Smooth muscle cell (in vitro differentiated cells): Measurements from ENCODE around the gene TSPAN32. TPM values are rescaled to one million over a fixed set of nuclear protein-coding genes. Genes with fewer than 3 reads are reported as not detected.

Experiments
- DNase-seq: peaks from one replicate; lab custom pipeline; 2025; ENCODE audit not compliant: unreplicated experiment; lab: John Stamatoyannopoulos, UW
- H2AFZ ChIP-seq: fragments of 200-600 bp; sonication (generic); 2 replicates; pipeline ENCODE4 v1.6.0; 2016; ENCODE audit warnings: antibody characterized with exemption, low read depth, mild to moderate bottlenecking
- H3F3A ChIP-seq: fragments of 200-600 bp; sonication (generic); 2 replicates; pipeline ENCODE4 v1.6.0; 2017; ENCODE audit warnings: antibody characterized with exemption, low read depth
- H3K27ac ChIP-seq: fragments of 200-600 bp; sonication (generic); 2 replicates; pipeline ENCODE4 v1.5.1; 2016; ENCODE audit warnings: low read depth, mild to moderate bottlenecking
- H3K27me3 ChIP-seq: fragments of 200-600 bp; sonication (generic); 2 replicates; pipeline ENCODE4 v1.6.1; 2016; ENCODE audit warnings: low read depth, mild to moderate bottlenecking
- H3K36me3 ChIP-seq: fragments of 200-600 bp; sonication (generic); 2 replicates; pipeline ENCODE4 v1.5.1; 2016; ENCODE audit warnings: low read depth
- H3K4me1 ChIP-seq: fragments of 200-600 bp; sonication (generic); 2 replicates; pipeline ENCODE4 v1.5.1; 2016; ENCODE audit warnings: low read depth
- H3K4me2 ChIP-seq: fragments of 200-600 bp; sonication (generic); 2 replicates; pipeline ENCODE4 v1.6.0; 2016; ENCODE audit warnings: mild to moderate bottlenecking
- H3K4me3 ChIP-seq: fragments of 200-600 bp; sonication (generic); 2 replicates; pipeline ENCODE4 v1.5.1; 2016; ENCODE audit warnings: mild to moderate bottlenecking
- H3K79me2 ChIP-seq: fragments of 200-600 bp; sonication (generic); 2 replicates; pipeline ENCODE4 v1.6.0; 2016; ENCODE audit warnings: low read depth, mild to moderate bottlenecking
- H3K9ac ChIP-seq: fragments of 200-600 bp; sonication (generic); 2 replicates; pipeline ENCODE4 v1.6.0; 2016; ENCODE audit warnings: low read depth
- H3K9me3 ChIP-seq: fragments of 200-600 bp; sonication (generic); replicated peaks from 2 replicates; pipeline ENCODE4 v1.5.1; 2016; ENCODE audit warnings: low read depth
- H4K20me1 ChIP-seq: fragments of 200-600 bp; sonication (generic); 2 replicates; pipeline ENCODE4 v1.6.0; 2016; ENCODE audit warnings: low read depth
- CTCF ChIP-seq: fragments of 200-600 bp; sonication (generic); IDR thresholded peaks from 2 replicates; pipeline ENCODE4 v1.5.1; 2017; ENCODE audit warnings: borderline replicate concordance, mild to moderate bottlenecking, antibody characterized with exemption; ENCODE audit not compliant: insufficient read depth, poor library complexity, severe bottlenecking
- WGBS: methylation state at CpG from one replicate; pipeline ENCODE4 v1.1.7; 2016; ENCODE audit warnings: low lambda C conversion rate; 5-methylcytosine and 5-hydroxymethylcytosine counted together
- polyA plus RNA-seq: library from polyadenylated mRNA; unstranded; fragments of >200 nt; fragmentation: Nextera tagmentation; extraction: Ambion mirVana; gene quantifications from 2 replicates; pipeline ENCODE4 v1.2.1, GENCODE V29; 2016
- total RNA-seq: library from RNA; depleted of rRNA; stranded (reverse); fragments of >200 nt; gene quantifications from 2 replicates; pipeline ENCODE4 v1.2.3, GENCODE V29; 2014

TSPAN32 gene
- total and polyA plus RNA-seq, 2 experiments from 2014 or later, result not detected

- Histone ChIP-seq H3K4me2 (no peak overlapping the region), H3K27me3 (no peaks in the 10 kb centered on the region), H2AFZ (no peak overlapping the region), H3K9ac (no peak overlapping the region), H3F3A (no peaks in the 10 kb centered on the region), H4K20me1 (no peaks in the 10 kb centered on the region), H3K27ac (no peak overlapping the region), H3K4me3 (no peak overlapping the region), H3K9me3 (no peaks in the 10 kb centered on the region), H3K36me3 (no peaks in the 10 kb centered on the region), H3K4me1 (no peaks in the 10 kb centered on the region), H3K79me2 (no peaks in the 10 kb centered on the region)
- DNase-seq, result no peak
- 96% methylated on average over 10 of the region's 10 CpGs for WGBS
- no peak for TF ChIP-seq CTCF
Measured at GRCh38 chr11:2319791-2320472, 18.1 kb downstream of the TSPAN32 start.

- Histone ChIP-seq H3K9me3 (no peaks in the 10 kb centered on the region), H4K20me1 (no peaks in the 10 kb centered on the region), H3K36me3 (no peaks in the 10 kb centered on the region), H3K4me2 (no peak overlapping the region), H3K27me3 (no peaks in the 10 kb centered on the region), H3K27ac (no peak overlapping the region), H2AFZ (no peak overlapping the region), H3K79me2 (no peaks in the 10 kb centered on the region), H3K4me1 (no peaks in the 10 kb centered on the region), H3F3A (no peaks in the 10 kb centered on the region), H3K4me3 (no peak overlapping the region), H3K9ac (no peak overlapping the region)
- 84% methylated on average over 23 of the region's 23 CpGs for WGBS
- DNase-seq, result no peak
- TF ChIP-seq CTCF, result no peak
Measured at GRCh38 chr11:2320568-2321310, 18.9 kb downstream of the TSPAN32 start.

- no peaks in the 10 kb centered on the region for H3F3A ChIP-seq
- no peak overlapping the region for H3K27ac ChIP-seq
- no peaks in the 10 kb centered on the region for H3K36me3 ChIP-seq
- H4K20me1 ChIP-seq, result no peaks in the 10 kb centered on the region
- H3K27me3 ChIP-seq, result no peaks in the 10 kb centered on the region
- no peaks in the 10 kb centered on the region for H3K4me1 ChIP-seq
- no peak overlapping the region for H3K9ac ChIP-seq
- no peaks in the 10 kb centered on the region for H3K79me2 ChIP-seq
- WGBS, result 92% methylated on average over 6 of the region's 6 CpGs
- no peaks in the 10 kb centered on the region for H3K9me3 ChIP-seq
- H2AFZ ChIP-seq, result no peak overlapping the region
- H3K4me3 ChIP-seq, result no peak overlapping the region
- no peak overlapping the region for H3K4me2 ChIP-seq
- no peak for TF ChIP-seq CTCF
- DNase-seq, result no peak
Measured at GRCh38 chr11:2321311-2321683, 19.5 kb downstream of the TSPAN32 start.
